Neural cell (in vitro differentiated cells): ENCODE results near the gene SUSD6. TPM values are rescaled to one million over a fixed set of nuclear protein-coding genes. Genes with fewer than 3 reads are reported as not detected.

ENCODE experiments used
- H2AFZ ChIP-seq: fragments of 200-600, 300-800 bp; sonication (generic), shearing (Covaris generic); 2 replicates; pipeline ENCODE4 v1.6.0; 2014; ENCODE audit warnings: low read depth, mild to moderate bottlenecking, antibody characterized with exemption, low read length, moderate library complexity
- H3F3A ChIP-seq: fragments of 200-600 bp; shearing (Covaris generic); 2 replicates; pipeline ENCODE4 v1.6.1; 2016; ENCODE audit warnings: mild to moderate bottlenecking, moderate library complexity, mixed read lengths, antibody characterized with exemption, low read length; ENCODE audit not compliant: insufficient read depth, poor library complexity, severe bottlenecking
- H3K27ac ChIP-seq: fragments of 200-600, 300-800 bp; sonication (generic), shearing (Covaris generic); 2 replicates; pipeline ENCODE4 v1.5.1; 2014; ENCODE audit warnings: mild to moderate bottlenecking, low read length, moderate library complexity
- H3K27me3 ChIP-seq: fragments of 300-800, 200-600 bp; sonication (generic), shearing (Covaris generic); 2 replicates; pipeline ENCODE4 v1.6.0; 2014; ENCODE audit warnings: mild to moderate bottlenecking, low read depth, low read length, moderate library complexity; ENCODE audit not compliant: insufficient read depth
- H3K36me3 ChIP-seq: fragments of 300-800, 200-600 bp; sonication (generic), shearing (Covaris generic); 2 replicates; pipeline ENCODE4 v1.5.1; 2014; ENCODE audit warnings: mild to moderate bottlenecking, antibody characterized with exemption, low read length, moderate library complexity; ENCODE audit not compliant: insufficient read depth
- H3K4me2 ChIP-seq: fragments of 300-800, 200-600 bp; sonication (generic), shearing (Covaris generic); 2 replicates; pipeline ENCODE4 v1.6.0; 2014; ENCODE audit warnings: mild to moderate bottlenecking, low read length
- H3K4me3 ChIP-seq: fragments of 300-800, 200-600 bp; sonication (generic), shearing (Covaris generic); 2 replicates; pipeline ENCODE4 v1.5.1; 2014; ENCODE audit warnings: mild to moderate bottlenecking, low read length, moderate library complexity
- H3K79me2 ChIP-seq: fragments of 200-600 bp; shearing (Covaris generic); replicated peaks from 2 replicates; pipeline ENCODE4 v1.6.0; 2014; ENCODE audit warnings: mild to moderate bottlenecking, low read length, moderate library complexity; ENCODE audit not compliant: insufficient read depth
- H3K9ac ChIP-seq: fragments of 300-800, 200-600 bp; sonication (generic), shearing (Covaris generic); 2 replicates; pipeline ENCODE4 v1.6.1; 2016; ENCODE audit warnings: mild to moderate bottlenecking, low read length, mixed read lengths
- H3K9me2 ChIP-seq: fragments of 200-600 bp; shearing (Covaris generic); 2 replicates; pipeline ENCODE4 v1.6.1; 2016; ENCODE audit warnings: mild to moderate bottlenecking, low read length, mixed read lengths; ENCODE audit not compliant: insufficient read depth
- H3K9me3 ChIP-seq: fragments of 200-600, 300-800 bp; sonication (generic), shearing (Covaris generic); 2 replicates; pipeline ENCODE4 v1.6.1; 2016; ENCODE audit warnings: mild to moderate bottlenecking, mixed run types, low read length, moderate library complexity, mixed read lengths
- H4K20me1 ChIP-seq: fragments of 200-600 bp; shearing (Covaris generic); 2 replicates; pipeline ENCODE4 v1.6.1; 2016; ENCODE audit warnings: mild to moderate bottlenecking, mixed run types; ENCODE audit not compliant: insufficient read depth
- CTCF ChIP-seq: fragments of 450-650 bp; IDR thresholded peaks from 2 replicates; pipeline ENCODE4 v1.5.1; 2014; ENCODE audit warnings: antibody characterized with exemption, mild to moderate bottlenecking, moderate library complexity; ENCODE audit not compliant: poor library complexity, severe bottlenecking
- EP300 ChIP-seq: fragments of 450-650 bp; conservative IDR thresholded peaks from 2 replicates; pipeline ENCODE4 v1.6.1; 2014; ENCODE audit warnings: antibody characterized with exemption, mild to moderate bottlenecking, moderate library complexity; ENCODE audit not compliant: poor library complexity, severe bottlenecking
- EZH2 ChIP-seq: fragments of 200-600, 300-800 bp; shearing (Covaris generic), sonication (generic); IDR thresholded peaks from 2 replicates; pipeline ENCODE4 v1.6.1; 2014; ENCODE audit warnings: antibody characterized with exemption, low read length, borderline replicate concordance, mild to moderate bottlenecking; ENCODE audit not compliant: insufficient read depth, poor library complexity, severe bottlenecking
- MXI1 ChIP-seq: fragments of 450-650 bp; conservative IDR thresholded peaks from 2 replicates; pipeline ENCODE4 v1.6.1; 2014; ENCODE audit warnings: antibody characterized with exemption, mild to moderate bottlenecking; ENCODE audit not compliant: poor library complexity, severe bottlenecking
- POLR2AphosphoS5 ChIP-seq: IDR thresholded peaks from 2 replicates; pipeline ENCODE4 v1.6.1; 2012
- RAD21 ChIP-seq: fragments of 450-650 bp; conservative IDR thresholded peaks from 2 replicates; pipeline ENCODE4 v1.6.1; 2014; ENCODE audit warnings: antibody characterized with exemption, mild to moderate bottlenecking, moderate library complexity
- REST ChIP-seq: IDR thresholded peaks from 2 replicates; pipeline ENCODE4 v1.6.1; 2012; ENCODE audit warnings: borderline replicate concordance
- SMC3 ChIP-seq: fragments of 450-650 bp; conservative IDR thresholded peaks from 2 replicates; pipeline ENCODE4 v1.6.1; 2014; ENCODE audit warnings: antibody characterized with exemption, mild to moderate bottlenecking, moderate library complexity; ENCODE audit not compliant: poor library complexity
- TAF1 ChIP-seq: IDR thresholded peaks from 2 replicates; pipeline ENCODE4 v1.6.1; 2012; ENCODE audit warnings: low read depth
- polyA plus RNA-seq: library from polyadenylated mRNA; depleted of rRNA; stranded (reverse); fragments of >200 nt; gene quantifications from 2 replicates; pipeline ENCODE4 v1.2.3, GENCODE V29; 2014

The SUSD6 gene
- polyA plus RNA-seq, 1 donor from 2014 or later: 5.1 TPM

GRCh38 chr14:69573205-69573830, 38.1 kb upstream of the SUSD6 start:
- no peak for TF ChIP-seq CTCF
- TF ChIP-seq EP300: no peak
- TF ChIP-seq EZH2: no peak
- no peak for TF ChIP-seq SMC3
- TF ChIP-seq RAD21: no peak
- no peak for TF ChIP-seq MXI1
- TF ChIP-seq TAF1: no peak
- no peak for TF ChIP-seq POLR2AphosphoS5
- no peak for TF ChIP-seq REST
- no peaks in the 10 kb centered on the region for H4K20me1 ChIP-seq
- H3K9ac ChIP-seq: peak overlapping the region; percentile 91
- no peaks in the 10 kb centered on the region for H3K9me2 ChIP-seq
- peak overlapping the region; percentile 36 for H3K4me2 ChIP-seq
- H2AFZ ChIP-seq: peak overlapping the region; percentile 66
- no peaks in the 10 kb centered on the region for H3K36me3 ChIP-seq
- H3K4me3 ChIP-seq: peak overlapping the region; percentile 84
- peaks cover 7% of the 10 kb centered on the region for H3K9me3 ChIP-seq
- H3K27ac ChIP-seq: peak overlapping the region; percentile 89
- H3F3A ChIP-seq: no peaks in the 10 kb centered on the region
- H3K27me3 ChIP-seq: no peaks in the 10 kb centered on the region
- no peaks in the 10 kb centered on the region for H3K79me2 ChIP-seq

- peak overlapping the region; percentile 84 for H3K4me3 ChIP-seq
- H3K9me2 ChIP-seq: no peaks in the 10 kb centered on the region
- peak overlapping the region; percentile 91 for H3K9ac ChIP-seq
- no peaks in the 10 kb centered on the region for H3F3A ChIP-seq
- H3K9me3 ChIP-seq: peaks cover 7% of the 10 kb centered on the region
- H3K79me2 ChIP-seq: no peaks in the 10 kb centered on the region
- no peak for TF ChIP-seq REST
- TF ChIP-seq EZH2: no peak
- TF ChIP-seq EP300: no peak
- TF ChIP-seq TAF1: peak; percentile 36
- peak; percentile 13 for TF ChIP-seq POLR2AphosphoS5
- peak; percentile 8 for TF ChIP-seq RAD21
- no peak for TF ChIP-seq MXI1
- TF ChIP-seq CTCF: no peak
- TF ChIP-seq SMC3: peak; percentile 14
- H4K20me1 ChIP-seq: no peaks in the 10 kb centered on the region
- peak overlapping the region; percentile 66 for H2AFZ ChIP-seq
- H3K27me3 ChIP-seq: no peaks in the 10 kb centered on the region
- H3K27ac ChIP-seq: peak overlapping the region; percentile 89
- H3K36me3 ChIP-seq: no peaks in the 10 kb centered on the region
- H3K4me2 ChIP-seq: peak overlapping the region; percentile 36
Measured at GRCh38 chr14:69573831-69574262, 37.5 kb upstream of the SUSD6 start.
